Neural crest cell (in vitro differentiated cells): ENCODE data around the gene RORB. TPM values are rescaled to one million over a fixed set of nuclear protein-coding genes. Genes with fewer than 3 reads are reported as not detected.

Experiments used
- DNase-seq: peaks from one replicate; pipeline ENCODE4 v3.0.0; 2021; ENCODE audit warnings: low read depth, mixed read lengths, low spot score
- H3K27ac Mint-ChIP-seq: one replicate; pipeline ENCODE4 v1.8.0; 2021; ENCODE audit warnings: mild to moderate bottlenecking, mixed read lengths; ENCODE audit not compliant: unreplicated experiment
- H3K27me3 Mint-ChIP-seq: 2 replicates; pipeline ENCODE4 v1.8.0; 2021; ENCODE audit warnings: low read depth, mild to moderate bottlenecking, mixed read lengths
- H3K36me3 Mint-ChIP-seq: 2 replicates; pipeline ENCODE4 v1.8.0; 2021; ENCODE audit warnings: low read depth, mild to moderate bottlenecking, mixed read lengths
- H3K4me1 Mint-ChIP-seq: 2 replicates; pipeline ENCODE4 v1.8.0; 2021; ENCODE audit warnings: mixed read lengths
- H3K4me3 Mint-ChIP-seq: one replicate; pipeline ENCODE4 v1.8.0; 2021; ENCODE audit warnings: mild to moderate bottlenecking, mixed read lengths
- H3K9me3 Mint-ChIP-seq: 2 replicates; pipeline ENCODE4 v1.8.0; 2021; ENCODE audit warnings: mixed read lengths
- CTCF ChIP-seq: fragments of 200-600 bp; sonication (generic); conservative IDR thresholded peaks from 2 replicates; pipeline ENCODE4 v1.5.0; 2021; ENCODE audit warnings: antibody characterized with exemption, mild to moderate bottlenecking
- total RNA-seq: library from RNA; stranded (reverse); gene quantifications from 2 replicates; pipeline ENCODE4 v1.2.1, GENCODE V29; 2021

Gene RORB
- total RNA-seq, 1 donor from 2014 or later = 0.35 TPM

GRCh38 chr9:74497748-74498620, 849 bp downstream of the RORB start:
- peak; percentile 9 for DNase-seq
- peak overlapping the region; percentile 68 for H3K27ac Mint-ChIP-seq
- no peak for TF ChIP-seq CTCF
- peak overlapping the region; percentile 86 for H3K4me3 Mint-ChIP-seq
- no peaks in the 10 kb centered on the region for H3K9me3 Mint-ChIP-seq
- peaks cover 81% of the 10 kb centered on the region for H3K27me3 Mint-ChIP-seq
- peaks cover 40% of the 10 kb centered on the region for H3K4me1 Mint-ChIP-seq
- no peaks in the 10 kb centered on the region for H3K36me3 Mint-ChIP-seq

GRCh38 chr9:74498621-74499095, 1.5 kb downstream of the RORB start:
- H3K9me3 Mint-ChIP-seq = no peaks in the 10 kb centered on the region
- peak overlapping the region; percentile 87 for H3K4me3 Mint-ChIP-seq

GRCh38 chr9:74499111-74499601, 2.0 kb downstream of the RORB start:
- H3K36me3 Mint-ChIP-seq = no peaks in the 10 kb centered on the region
- H3K27ac Mint-ChIP-seq = no peak overlapping the region
- TF ChIP-seq CTCF = no peak
- H3K4me1 Mint-ChIP-seq = peaks cover 40% of the 10 kb centered on the region
- DNase-seq = peak; percentile 1
- H3K27me3 Mint-ChIP-seq = peaks cover 85% of the 10 kb centered on the region
- H3K4me3 Mint-ChIP-seq = peak overlapping the region; percentile 87
- H3K9me3 Mint-ChIP-seq = no peaks in the 10 kb centered on the region

More at GRCh38 chr9:74498621-74499095, 1.5 kb downstream of the RORB start:
- no peak for TF ChIP-seq CTCF
- Mint-ChIP-seq H3K36me3 (no peaks in the 10 kb centered on the region), H3K4me1 (peaks cover 40% of the 10 kb centered on the region), H3K27ac (no peak overlapping the region), H3K27me3 (peaks cover 84% of the 10 kb centered on the region)
- DNase-seq = peak; percentile 20

- no peak for DNase-seq
- H3K4me1 Mint-ChIP-seq = peaks cover 40% of the 10 kb centered on the region
- H3K27me3 Mint-ChIP-seq = peaks cover 82% of the 10 kb centered on the region
Measured at GRCh38 chr9:74499770-74500583, 2.8 kb downstream of the RORB start.

More at GRCh38 chr9:74499770-74500583, 2.8 kb downstream of the RORB start:
- no peaks in the 10 kb centered on the region for H3K9me3 Mint-ChIP-seq
- H3K4me3 Mint-ChIP-seq = peak overlapping the region; percentile 87
- H3K27ac Mint-ChIP-seq = no peak overlapping the region
- H3K36me3 Mint-ChIP-seq = no peaks in the 10 kb centered on the region
- no peak for TF ChIP-seq CTCF
